Activated CD4-positive, alpha-beta memory T cell treated with anti-CD3 and anti-CD28 coated beads, Interleukin-2, amount 10 ng/mL, durations not matched to agents 7 days and 5 days (primary cell): ENCODE measurements around the gene LDB2. TPM values are rescaled to one million over a fixed set of nuclear protein-coding genes. Genes with fewer than 3 reads are reported as not detected.

Source experiments
- CTCF ChIA-PET: fragments of 350-600 bp; sonication (Branson Sonifier 250); formaldehyde crosslinking; loops from one replicate; lab custom pipeline; 2021; ENCODE audit warnings: antibody characterized with exemption, inconsistent platforms; lab: Charles Lee
- POLR2A ChIA-PET: fragments of 350-600 bp; sonication (Branson Sonifier 250); formaldehyde crosslinking; loops from one replicate; lab custom pipeline; 2021; ENCODE audit warnings: antibody characterized with exemption; lab: Charles Lee
- DNase-seq: peaks from one replicate; pipeline ENCODE4 v3.0.0-alpha.2; 2020
- H3K27ac Mint-ChIP-seq: one replicate; pipeline ENCODE4 v1.8.0; 2021; ENCODE audit warnings: mild to moderate bottlenecking, mixed read lengths
- H3K27me3 Mint-ChIP-seq: one replicate; pipeline ENCODE4 v1.8.0; 2021; ENCODE audit warnings: mixed read lengths
- H3K36me3 Mint-ChIP-seq: one replicate; pipeline ENCODE4 v1.8.0; 2021; ENCODE audit warnings: low read depth, mixed read lengths
- H3K4me1 Mint-ChIP-seq: one replicate; pipeline ENCODE4 v1.8.0; 2021; ENCODE audit warnings: mixed read lengths
- H3K4me3 Mint-ChIP-seq: one replicate; pipeline ENCODE4 v1.8.0; 2021; ENCODE audit warnings: mild to moderate bottlenecking, mixed read lengths
- H3K9me3 Mint-ChIP-seq: one replicate; pipeline ENCODE4 v1.8.0; 2021; ENCODE audit warnings: mixed read lengths
- total RNA-seq, 2 experiments: library from RNA; stranded (reverse); gene quantifications; one replicate each; pipeline ENCODE4 v1.2.3, GENCODE V29; 2021

Gene LDB2
- total RNA-seq, 2 experiments from 2014 or later: not detected

DNA sequence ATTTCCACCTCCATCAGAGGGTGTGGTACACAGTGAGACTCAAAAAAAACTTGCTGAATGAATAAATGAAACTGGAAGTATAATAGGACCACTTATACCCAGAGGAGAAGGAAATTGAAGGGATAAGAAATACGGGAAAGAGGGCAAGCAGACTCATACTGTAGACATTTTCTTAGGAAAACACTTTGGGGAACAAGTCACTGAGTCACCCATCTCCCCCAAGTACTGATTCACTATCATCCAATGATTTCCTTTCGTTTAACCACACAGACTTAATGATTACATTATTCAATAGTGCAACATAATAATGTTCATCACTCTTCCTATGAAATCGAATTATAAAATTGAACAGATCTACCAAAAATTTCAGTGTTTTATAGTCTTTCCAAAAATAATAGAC is 97.1 kb downstream of the LDB2 start:
- POLR2A ChIA-PET: no interaction called here
- peaks cover 3% of the 10 kb centered on the region for H3K9me3 Mint-ChIP-seq
- H3K36me3 Mint-ChIP-seq: no peaks in the 10 kb centered on the region
- no peak for DNase-seq
- no peaks in the 10 kb centered on the region for H3K4me1 Mint-ChIP-seq
- no peak overlapping the region for H3K4me3 Mint-ChIP-seq
- CTCF ChIA-PET: no interaction called here
- H3K27ac Mint-ChIP-seq: no peak overlapping the region
- H3K27me3 Mint-ChIP-seq: no peaks in the 10 kb centered on the region

DNA sequence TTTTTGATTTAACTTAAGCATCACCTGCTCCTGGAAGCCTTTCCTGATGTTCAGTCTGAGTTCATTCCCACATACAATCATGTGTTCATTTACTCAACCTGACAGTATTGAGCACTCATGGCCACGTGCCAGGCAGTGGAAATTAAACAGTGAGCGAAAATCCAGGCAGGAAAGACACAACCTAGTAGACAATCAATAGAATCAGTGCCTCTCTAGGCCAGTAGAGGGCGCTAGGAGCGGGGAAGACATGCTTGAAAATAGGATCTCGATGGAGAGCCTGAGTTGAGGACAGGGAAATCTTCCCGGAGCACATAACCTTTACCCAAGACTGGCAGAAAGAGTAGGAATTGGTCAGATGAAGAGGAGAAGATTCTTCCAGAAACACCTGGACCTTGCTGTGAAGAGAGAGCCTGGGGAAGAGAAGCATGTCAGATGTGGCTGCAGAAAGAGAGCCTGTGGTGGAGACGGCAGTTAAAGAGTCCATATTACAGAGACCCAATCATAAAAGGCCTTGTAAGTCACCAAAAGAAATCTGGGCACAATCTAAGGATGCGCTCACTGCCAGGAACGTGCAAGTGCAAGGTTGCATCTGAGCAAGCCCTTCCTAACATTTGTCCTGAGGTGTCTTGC is 103.5 kb downstream of the LDB2 start:
- H3K27ac Mint-ChIP-seq: no peak overlapping the region
- peak; percentile 33 for DNase-seq

DNA sequence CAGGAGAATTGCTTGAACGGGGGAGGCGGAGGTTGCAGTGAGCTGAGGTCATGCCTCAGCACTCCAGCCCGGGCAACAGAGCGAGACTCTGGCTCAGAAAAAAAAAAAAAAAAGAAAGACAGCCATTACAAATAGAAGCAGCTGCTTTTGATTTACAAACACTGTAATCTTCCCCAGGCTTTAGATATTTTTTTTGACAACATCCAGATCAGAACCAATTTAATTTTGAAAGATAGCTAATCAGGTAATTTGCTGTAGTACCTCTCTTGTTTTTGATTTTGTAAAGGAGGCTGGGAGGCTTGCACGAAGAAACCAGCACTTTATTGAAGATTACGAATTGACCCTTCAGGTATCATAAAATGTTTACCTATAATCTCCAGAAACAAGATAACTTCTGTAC is 107.0 kb downstream of the LDB2 start:
- Mint-ChIP-seq H3K27ac (no peak overlapping the region), H3K4me1 (no peaks in the 10 kb centered on the region), H3K36me3 (no peaks in the 10 kb centered on the region), H3K4me3 (no peak overlapping the region), H3K27me3 (no peaks in the 10 kb centered on the region), H3K9me3 (no peaks in the 10 kb centered on the region)
- no peak for DNase-seq
- POLR2A ChIA-PET: no interaction called here
- CTCF ChIA-PET: no interaction called here

More for the DNA sequence above, 103.5 kb downstream of the LDB2 start:
- ChIA-PET CTCF (interaction anchor here (0.6 kb wide), 1 partner anchor 9 kb away, joined by 4 read pairs; no protein-coding TSS in a partner anchor), POLR2A (no interaction called here)
- H3K27me3 Mint-ChIP-seq: no peaks in the 10 kb centered on the region
- H3K4me1 Mint-ChIP-seq: no peaks in the 10 kb centered on the region
- no peaks in the 10 kb centered on the region for H3K9me3 Mint-ChIP-seq
- H3K36me3 Mint-ChIP-seq: no peaks in the 10 kb centered on the region
- H3K4me3 Mint-ChIP-seq: no peak overlapping the region

DNA sequence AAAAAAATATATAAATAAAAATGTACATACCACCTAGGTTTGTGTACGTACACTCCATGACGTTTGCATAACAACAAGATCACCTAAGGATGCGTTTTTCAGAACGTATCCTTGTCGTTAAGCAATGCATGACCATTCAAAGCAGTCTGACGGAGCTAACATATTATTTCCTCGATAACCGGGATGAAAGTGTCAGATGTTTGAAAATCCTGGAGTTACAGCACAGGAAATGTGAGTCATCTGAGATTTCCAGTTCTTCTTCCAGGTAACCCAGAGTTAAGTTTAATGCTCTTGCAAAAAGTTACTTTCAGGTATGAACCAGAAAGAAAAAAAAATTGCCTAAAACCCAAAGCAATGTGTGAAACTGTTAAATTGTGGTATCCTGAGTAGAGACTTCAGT is 107.9 kb downstream of the LDB2 start:
- no peak overlapping the region for H3K27ac Mint-ChIP-seq
- POLR2A ChIA-PET: no interaction called here
- no peaks in the 10 kb centered on the region for H3K4me1 Mint-ChIP-seq

DNA sequence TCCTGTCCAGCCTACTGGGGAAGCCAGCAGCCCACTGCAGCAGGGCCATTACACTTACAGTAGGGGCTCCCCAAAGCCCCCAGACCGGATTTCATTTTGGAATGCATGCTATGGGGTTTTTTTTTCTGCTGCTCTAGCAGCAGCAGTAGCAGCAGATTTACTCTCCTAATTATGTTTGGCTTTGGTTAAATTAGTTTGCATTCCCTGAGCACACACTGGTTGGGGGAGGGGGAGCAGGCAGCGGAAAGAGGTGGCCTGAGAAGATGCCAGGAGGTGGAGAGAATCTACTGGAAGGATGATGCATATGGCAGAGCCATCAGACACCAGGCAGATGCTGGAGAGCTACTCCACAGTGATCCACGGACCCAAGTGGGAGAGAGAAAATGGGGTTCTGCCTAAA is 109.6 kb downstream of the LDB2 start:
- Mint-ChIP-seq H3K9me3 (no peaks in the 10 kb centered on the region), H3K27ac (no peak overlapping the region), H3K36me3 (no peaks in the 10 kb centered on the region), H3K4me1 (no peaks in the 10 kb centered on the region), H3K27me3 (no peaks in the 10 kb centered on the region), H3K4me3 (no peak overlapping the region)
- no peak for DNase-seq
- POLR2A ChIA-PET: no interaction called here
- CTCF ChIA-PET: interaction anchor here (1.0 kb wide), 1 partner anchor 659 kb away, joined by 4 read pairs; no protein-coding TSS in a partner anchor

More for the DNA sequence above, 107.9 kb downstream of the LDB2 start:
- no peaks in the 10 kb centered on the region for H3K36me3 Mint-ChIP-seq
- H3K9me3 Mint-ChIP-seq: no peaks in the 10 kb centered on the region
- no peak for DNase-seq
- no peaks in the 10 kb centered on the region for H3K27me3 Mint-ChIP-seq
- H3K4me3 Mint-ChIP-seq: no peak overlapping the region
- CTCF ChIA-PET: no interaction called here

DNA sequence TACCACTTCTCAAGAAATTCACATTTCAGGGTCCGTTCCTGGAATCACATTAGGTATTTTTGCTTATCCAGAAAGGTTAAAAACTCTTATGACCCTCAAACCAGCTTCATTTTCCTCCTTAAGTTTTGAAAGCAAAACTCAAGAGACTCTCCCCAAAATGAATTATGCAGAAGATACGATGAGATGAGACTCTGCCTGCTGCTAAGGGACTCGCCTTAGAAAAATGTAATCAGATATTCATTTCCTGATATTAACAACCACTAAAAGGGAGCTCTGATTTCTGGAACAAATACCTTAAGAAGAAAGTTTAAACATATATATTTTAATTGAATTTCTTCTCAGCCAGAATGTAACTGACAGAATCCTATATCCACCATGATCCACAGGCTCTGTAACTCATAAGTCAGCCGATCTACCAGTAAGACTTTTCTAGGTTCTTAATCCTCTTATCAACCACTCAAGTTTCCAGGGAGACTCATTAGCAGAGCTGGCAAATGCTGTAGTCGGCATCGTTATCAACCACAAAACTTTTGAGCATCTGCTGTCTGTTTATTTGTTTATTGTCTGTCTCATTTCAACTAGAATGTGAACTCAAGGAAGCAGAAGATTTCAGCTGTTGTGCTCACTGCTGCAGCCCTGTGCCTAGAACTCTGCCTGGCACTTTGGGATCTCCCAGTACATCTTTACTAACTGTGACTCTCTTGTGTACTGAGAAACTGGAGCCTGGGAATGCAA is 112.5 kb downstream of the LDB2 start:
- no peaks in the 10 kb centered on the region for H3K27me3 Mint-ChIP-seq
- no peak overlapping the region for H3K4me3 Mint-ChIP-seq
- DNase-seq: no peak
- H3K4me1 Mint-ChIP-seq: no peaks in the 10 kb centered on the region
- ChIA-PET POLR2A (no interaction called here), CTCF (interaction anchor here (0.7 kb wide), 1 partner anchor 8 kb away, joined by 4 read pairs; no protein-coding TSS in a partner anchor)
- no peaks in the 10 kb centered on the region for H3K36me3 Mint-ChIP-seq
- no peak overlapping the region for H3K27ac Mint-ChIP-seq
- no peaks in the 10 kb centered on the region for H3K9me3 Mint-ChIP-seq

DNA sequence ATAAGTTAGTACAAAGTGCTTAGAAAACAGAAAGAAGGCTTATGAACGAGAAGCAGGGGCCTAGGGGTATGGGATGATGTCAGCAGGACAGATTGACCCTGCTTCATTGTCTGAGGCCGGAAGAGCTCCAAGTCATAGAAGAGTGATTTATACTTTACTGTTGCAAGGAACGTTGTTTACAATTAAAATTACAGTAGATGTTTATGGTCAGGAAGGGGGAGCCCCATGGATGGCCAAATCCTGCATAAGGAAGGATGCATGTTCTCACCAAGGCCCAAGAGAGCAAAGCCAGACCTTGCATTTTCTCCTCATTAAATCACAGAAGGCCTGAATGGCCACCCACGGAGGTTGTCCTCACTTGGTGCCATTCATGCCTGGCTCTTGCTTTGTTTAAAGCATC is 115.3 kb downstream of the LDB2 start:
- H3K36me3 Mint-ChIP-seq: no peaks in the 10 kb centered on the region
- no peak overlapping the region for H3K4me3 Mint-ChIP-seq
- no peak for DNase-seq
- POLR2A ChIA-PET: no interaction called here
- CTCF ChIA-PET: no interaction called here
- no peaks in the 10 kb centered on the region for H3K27me3 Mint-ChIP-seq
- H3K9me3 Mint-ChIP-seq: peaks cover 2% of the 10 kb centered on the region
- H3K4me1 Mint-ChIP-seq: no peaks in the 10 kb centered on the region
- no peak overlapping the region for H3K27ac Mint-ChIP-seq

DNA sequence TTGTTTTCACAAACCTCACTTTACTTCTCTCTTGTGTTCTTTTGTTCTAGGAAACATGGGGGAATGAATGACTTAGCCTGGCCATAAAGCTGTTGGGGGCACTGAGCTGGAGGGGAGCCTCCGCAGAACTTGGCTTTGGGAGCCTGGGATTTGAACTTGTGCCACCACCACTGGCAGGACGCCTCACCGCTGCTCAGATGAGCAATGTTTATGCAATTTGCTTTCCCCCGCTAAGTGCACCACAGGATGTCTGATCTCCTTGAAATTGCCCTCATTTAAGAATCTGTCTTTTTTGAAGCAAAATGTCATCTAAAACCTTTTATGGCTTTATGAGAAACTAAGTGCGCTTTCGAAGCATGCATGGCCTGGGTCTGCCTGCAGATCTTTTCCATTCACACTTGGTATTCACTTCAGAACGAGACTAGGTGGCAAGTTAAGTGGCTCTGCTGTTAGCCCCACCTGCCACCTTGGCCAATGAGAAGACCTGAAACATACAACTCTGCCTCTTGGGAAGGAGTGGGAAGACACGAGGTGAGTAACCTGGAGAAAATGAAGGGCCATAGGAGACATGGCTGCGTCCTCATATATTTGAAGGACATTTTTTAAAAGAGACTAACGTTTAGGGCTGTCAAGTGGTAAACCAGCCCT is 119.3 kb downstream of the LDB2 start:
- Mint-ChIP-seq H3K9me3 (peaks cover 2% of the 10 kb centered on the region), H3K27me3 (no peaks in the 10 kb centered on the region), H3K4me3 (no peak overlapping the region), H3K4me1 (no peaks in the 10 kb centered on the region), H3K36me3 (no peaks in the 10 kb centered on the region), H3K27ac (no peak overlapping the region)
- DNase-seq: no peak
- ChIA-PET CTCF (no interaction called here), POLR2A (no interaction called here)

DNA sequence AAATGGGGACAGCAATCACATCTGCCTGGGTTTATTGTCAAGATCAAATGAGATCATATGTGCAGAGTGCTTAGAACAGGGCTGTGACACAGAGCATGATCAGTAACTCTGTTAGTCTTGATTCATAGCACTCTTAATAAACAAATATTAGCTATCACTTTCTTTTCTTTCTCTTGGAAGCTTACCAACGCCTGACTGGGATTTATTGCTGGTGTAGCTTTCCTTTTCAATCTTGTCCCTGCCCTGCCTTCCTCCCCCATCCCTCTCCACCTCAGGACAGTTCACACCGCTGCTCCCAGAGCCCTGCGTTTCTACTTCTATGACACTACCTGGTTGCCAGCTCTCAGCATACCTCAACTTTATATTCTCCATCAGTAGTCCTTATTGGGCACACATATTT is 120.7 kb downstream of the LDB2 start:
- H3K27ac Mint-ChIP-seq: no peak overlapping the region
- peaks cover 2% of the 10 kb centered on the region for H3K9me3 Mint-ChIP-seq
- no peaks in the 10 kb centered on the region for H3K4me1 Mint-ChIP-seq
- POLR2A ChIA-PET: no interaction called here
- H3K4me3 Mint-ChIP-seq: no peak overlapping the region
- CTCF ChIA-PET: no interaction called here
- H3K27me3 Mint-ChIP-seq: no peaks in the 10 kb centered on the region
- H3K36me3 Mint-ChIP-seq: no peaks in the 10 kb centered on the region
- no peak for DNase-seq

DNA sequence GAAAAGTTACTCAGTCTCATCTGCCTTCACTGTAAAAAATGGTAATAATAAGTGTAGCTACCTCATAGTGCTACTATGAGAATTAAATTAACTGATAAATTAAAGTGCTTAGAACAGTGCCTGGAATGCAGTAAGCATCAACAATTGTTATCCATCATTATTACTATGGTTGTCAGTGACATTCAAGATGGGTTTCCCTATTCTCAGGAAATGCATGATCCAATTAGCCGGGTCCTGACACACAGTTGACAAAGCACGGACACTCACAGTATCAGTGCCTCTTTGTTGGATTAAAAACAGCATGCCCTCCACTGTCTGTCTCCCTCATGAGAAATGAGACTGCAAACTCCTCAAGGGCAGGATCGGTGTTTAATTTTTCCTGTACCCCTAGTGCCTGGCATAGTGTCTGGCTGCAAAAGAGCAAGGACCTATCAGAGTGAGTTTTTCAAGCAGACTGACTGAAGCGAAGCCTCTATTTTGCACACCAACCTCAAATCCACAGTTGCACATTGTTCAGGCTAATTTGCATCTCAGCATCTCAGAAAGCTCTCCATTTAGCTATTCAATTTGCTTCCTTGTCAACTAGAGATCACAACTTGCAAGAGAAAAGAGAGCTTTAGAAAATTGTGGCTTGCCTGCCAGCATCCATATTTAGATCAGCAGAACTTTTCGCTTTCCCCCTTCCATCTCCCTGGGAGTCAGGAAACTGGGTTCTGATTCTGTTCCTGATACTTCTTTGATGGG is 122.9 kb downstream of the LDB2 start:
- DNase-seq: no peak
- H3K4me1 Mint-ChIP-seq: no peaks in the 10 kb centered on the region
- no peaks in the 10 kb centered on the region for H3K36me3 Mint-ChIP-seq
- no peaks in the 10 kb centered on the region for H3K27me3 Mint-ChIP-seq
- no peak overlapping the region for H3K4me3 Mint-ChIP-seq
- ChIA-PET CTCF (no interaction called here), POLR2A (no interaction called here)
- H3K27ac Mint-ChIP-seq: no peak overlapping the region
- H3K9me3 Mint-ChIP-seq: peaks cover 2% of the 10 kb centered on the region

DNA sequence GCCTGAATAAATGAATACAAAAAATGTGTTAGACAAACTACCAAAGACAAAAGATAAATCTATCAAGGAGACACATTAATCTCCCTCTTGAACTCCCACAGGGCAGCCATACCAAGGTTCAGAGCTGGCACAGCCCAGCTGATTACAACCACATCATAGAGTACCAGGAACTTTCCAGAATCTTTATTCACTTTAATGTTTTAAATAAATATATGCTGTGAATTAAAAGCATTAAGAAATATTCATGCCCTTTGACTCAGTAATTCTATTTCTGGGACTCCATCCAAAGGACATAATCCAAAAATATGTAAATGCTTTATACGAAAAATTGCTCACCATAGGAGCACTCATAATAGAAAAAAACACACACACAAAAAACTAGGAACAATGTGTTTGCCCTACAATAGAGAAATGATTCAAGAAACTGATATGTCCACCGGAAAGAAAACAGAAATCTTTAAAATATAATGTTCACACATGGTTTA is 126.0 kb downstream of the LDB2 start:
- no peaks in the 10 kb centered on the region for H3K9me3 Mint-ChIP-seq
- DNase-seq: no peak
- no peaks in the 10 kb centered on the region for H3K36me3 Mint-ChIP-seq
- no peaks in the 10 kb centered on the region for H3K4me1 Mint-ChIP-seq
- POLR2A ChIA-PET: no interaction called here
- no peaks in the 10 kb centered on the region for H3K27me3 Mint-ChIP-seq
- H3K4me3 Mint-ChIP-seq: no peak overlapping the region
- no peak overlapping the region for H3K27ac Mint-ChIP-seq
- CTCF ChIA-PET: no interaction called here

DNA sequence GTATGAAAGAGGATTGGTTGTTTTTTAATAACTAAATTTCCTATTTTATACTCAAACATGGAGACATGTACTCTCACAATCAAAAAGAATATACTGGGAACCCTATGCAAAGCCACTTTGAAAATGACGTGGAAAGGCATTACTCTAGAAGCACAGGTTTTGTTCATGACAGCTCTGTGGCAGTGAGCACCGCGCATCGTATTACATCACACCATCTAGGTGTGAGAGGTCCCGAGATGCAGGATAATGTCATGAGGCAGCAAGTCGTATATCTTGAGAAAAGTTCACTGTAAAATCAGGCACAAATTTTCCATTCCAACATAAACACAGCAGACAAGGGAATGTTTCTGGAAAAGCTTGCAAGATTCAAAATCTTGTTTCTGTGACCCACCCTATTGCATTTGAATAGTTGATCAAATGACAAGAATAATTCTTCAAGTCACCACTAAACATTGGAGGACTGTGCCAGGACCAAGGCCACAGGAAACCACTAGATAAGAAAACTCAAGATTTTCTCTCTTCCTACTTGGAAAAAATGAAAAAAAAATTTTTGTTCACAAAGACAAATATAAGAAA is 127.6 kb downstream of the LDB2 start:
- Mint-ChIP-seq H3K4me1 (no peaks in the 10 kb centered on the region), H3K4me3 (no peak overlapping the region), H3K36me3 (no peaks in the 10 kb centered on the region), H3K9me3 (no peaks in the 10 kb centered on the region), H3K27ac (no peak overlapping the region), H3K27me3 (no peaks in the 10 kb centered on the region)
- DNase-seq: no peak
- CTCF ChIA-PET: no interaction called here
- POLR2A ChIA-PET: no interaction called here

DNA sequence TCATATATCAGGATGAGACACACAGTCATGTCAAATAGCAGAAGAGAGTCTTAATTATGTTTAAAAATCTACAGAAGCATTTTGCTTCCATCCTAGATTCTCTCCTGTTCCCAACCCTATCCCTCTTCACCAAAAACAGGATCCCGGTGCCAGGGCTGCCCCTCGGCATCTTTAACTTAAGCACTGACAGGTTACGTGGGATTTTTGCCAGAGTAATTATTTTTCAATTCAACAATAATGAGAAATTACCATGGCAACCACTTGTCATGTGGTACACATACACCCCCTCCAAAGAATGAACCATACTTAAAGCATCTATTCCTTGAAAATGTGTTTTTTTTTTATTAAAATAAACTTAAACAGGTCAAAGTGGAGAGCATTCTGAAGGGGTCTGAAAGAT is 130.6 kb downstream of the LDB2 start:
- H3K36me3 Mint-ChIP-seq: no peaks in the 10 kb centered on the region
- no peak overlapping the region for H3K4me3 Mint-ChIP-seq
- no peak for DNase-seq
- POLR2A ChIA-PET: no interaction called here
- CTCF ChIA-PET: no interaction called here
- H3K27me3 Mint-ChIP-seq: no peaks in the 10 kb centered on the region
- H3K27ac Mint-ChIP-seq: no peak overlapping the region
- no peaks in the 10 kb centered on the region for H3K9me3 Mint-ChIP-seq
- no peaks in the 10 kb centered on the region for H3K4me1 Mint-ChIP-seq
